ENCODE measurements around the gene ACE. TPM values are rescaled to one million over a fixed set of nuclear protein-coding genes. Genes with fewer than 3 reads are reported as not detected.

The ACE gene
- total RNA-seq, 1 donor from 2014 or later = 3.6 TPM

GRCh38 chr17:63474586-63475460 is 2.0 kb upstream of the ACE start:
- no peaks in the 10 kb centered on the region for H3K4me1 Mint-ChIP-seq (ENCODE audit: unreplicated experiment)
- H3K4me3 Mint-ChIP-seq = peak overlapping the region; percentile 80
- H3K27me3 Mint-ChIP-seq = peaks cover 66% of the 10 kb centered on the region
- TF ChIP-seq CTCF (conservative IDR thresholded peaks at IDR 0.05) = no peak
- H3K36me3 Mint-ChIP-seq = no peaks in the 10 kb centered on the region
- DNase-seq (ENCODE audit: extremely low spot score, unreplicated experiment) = no peak
- no peak overlapping the region for H3K27ac Mint-ChIP-seq
- H3K9me3 Mint-ChIP-seq = no peaks in the 10 kb centered on the region

GRCh38 chr17:63475491-63476412 is 1.1 kb upstream of the ACE start:
- DNase-seq (ENCODE audit: extremely low spot score, unreplicated experiment) = no peak

GRCh38 chr17:63476459-63476853 is 405 bp upstream of the ACE start:
- no peaks in the 10 kb centered on the region for H3K36me3 Mint-ChIP-seq
- peak overlapping the region; percentile 72 for H3K4me3 Mint-ChIP-seq
- no peaks in the 10 kb centered on the region for H3K9me3 Mint-ChIP-seq
- DNase-seq (ENCODE audit: extremely low spot score, unreplicated experiment) = no peak
- no peak for TF ChIP-seq CTCF (conservative IDR thresholded peaks at IDR 0.05)
- no peak overlapping the region for H3K27ac Mint-ChIP-seq
- H3K4me1 Mint-ChIP-seq (ENCODE audit: unreplicated experiment) = no peaks in the 10 kb centered on the region
- peaks cover 58% of the 10 kb centered on the region for H3K27me3 Mint-ChIP-seq

More at GRCh38 chr17:63475491-63476412, 1.1 kb upstream of the ACE start:
- Mint-ChIP-seq H3K36me3 (no peaks in the 10 kb centered on the region), H3K27me3 (peaks cover 61% of the 10 kb centered on the region), H3K27ac (no peak overlapping the region), H3K4me3 (peak overlapping the region; percentile 80), H3K9me3 (no peaks in the 10 kb centered on the region), H3K4me1 (ENCODE audit: unreplicated experiment) (no peaks in the 10 kb centered on the region)
- TF ChIP-seq CTCF (conservative IDR thresholded peaks at IDR 0.05) = no peak

GRCh38 chr17:63477480-63478440 is 899 bp downstream of the ACE start:
- Mint-ChIP-seq H3K36me3 (no peaks in the 10 kb centered on the region), H3K9me3 (no peaks in the 10 kb centered on the region), H3K27me3 (peaks cover 48% of the 10 kb centered on the region), H3K27ac (no peak overlapping the region), H3K4me1 (ENCODE audit: unreplicated experiment) (no peaks in the 10 kb centered on the region), H3K4me3 (peak overlapping the region; percentile 88)
- no peak for DNase-seq (ENCODE audit: extremely low spot score, unreplicated experiment)
- no peak for TF ChIP-seq CTCF (conservative IDR thresholded peaks at IDR 0.05)

All from type B pancreatic cell (in vitro differentiated cells).